K562 (cell line): ENCODE data around the gene TNFAIP3. TPM values are rescaled to one million over a fixed set of nuclear protein-coding genes. Genes with fewer than 3 reads are reported as not detected.

Source experiments
- CEBPB ChIP-seq: fragments of 450-650 bp; IDR thresholded peaks from 2 replicates; pipeline ENCODE4 v1.6.1; 2016; ENCODE audit warnings: missing genetic modification characterization, missing compliant biosample characterization
- DACH1 ChIP-seq: fragments of 450-650 bp; IDR thresholded peaks from 2 replicates; pipeline ENCODE4 v1.6.1; 2018; ENCODE audit not compliant: partially characterized antibody
- ETV1 ChIP-seq: fragments of 450-650 bp; conservative IDR thresholded peaks from 2 replicates; pipeline ENCODE4 v1.6.1; 2016; ENCODE audit warnings: missing genetic modification characterization, control low read depth, low read depth, missing compliant biosample characterization
- HLTF ChIP-seq: fragments of 450-650 bp; IDR thresholded peaks from 2 replicates; pipeline ENCODE4 v1.6.1; 2016
- MCM5 ChIP-seq: fragments of 450-650 bp; IDR thresholded peaks from 2 replicates; pipeline ENCODE4 v1.6.1; 2016; ENCODE audit warnings: low read depth
- NFE2L1 ChIP-seq: fragments of 450-650 bp; IDR thresholded peaks from 2 replicates; pipeline ENCODE4 v1.6.1; 2016; ENCODE audit warnings: missing genetic modification characterization, low read depth, mild to moderate bottlenecking, missing compliant biosample characterization, moderate library complexity, borderline replicate concordance
- PCBP2 ChIP-seq: fragments of 200-400 bp; formaldehyde crosslinking; IDR thresholded peaks from 2 replicates; pipeline ENCODE4 v1.6.1; 2018; ENCODE audit warnings: low read length, low read depth, mild to moderate bottlenecking, moderate library complexity; ENCODE audit not compliant: poor library complexity, severe bottlenecking
- RBM17 ChIP-seq: fragments of 200-400 bp; formaldehyde crosslinking; IDR thresholded peaks from 2 replicates; pipeline ENCODE4 v1.6.1; 2017; ENCODE audit warnings: low read depth, mild to moderate bottlenecking, low read length, borderline replicate concordance
- SMARCA5 ChIP-seq: fragments of 450-650 bp; IDR thresholded peaks from 2 replicates; pipeline ENCODE4 v1.6.1; 2016
- SOX6 ChIP-seq: fragments of 450-650 bp; IDR thresholded peaks from 2 replicates; pipeline ENCODE4 v1.6.1; 2014; ENCODE audit warnings: mild to moderate bottlenecking
- TAL1 ChIP-seq: fragments of 450-650 bp; IDR thresholded peaks from 2 replicates; pipeline ENCODE4 v1.6.1; 2016; ENCODE audit warnings: mild to moderate bottlenecking
- ZBED1 ChIP-seq: IDR thresholded peaks from 2 replicates; pipeline ENCODE4 v1.6.1; 2014
- ZNF174 ChIP-seq: fragments of 250-450 bp; sonication (Bioruptor Pico); IDR thresholded peaks from 2 replicates; pipeline ENCODE4 v1.4.0; 2020; ENCODE audit warnings: mild to moderate bottlenecking
- ZNF354B ChIP-seq: fragments of 250-450 bp; sonication (Bioruptor Pico); IDR thresholded peaks from 2 replicates; pipeline ENCODE4 v1.4.0; 2020
- ZNF707 ChIP-seq: fragments of 250-450 bp; sonication (Bioruptor Pico); conservative IDR thresholded peaks from 2 replicates; pipeline ENCODE4 v1.8.0; 2022; ENCODE audit warnings: inconsistent platforms, mild to moderate bottlenecking, moderate library complexity
- polyA plus RNA-seq, 8 experiments: library from polyadenylated mRNA; depleted of rRNA in 4 of 8; stranded (reverse) in 5 of 8; unstranded in 3 of 8; fragments of >200 nt; fragmentation: Nextera tagmentation in 2 of 8; fragmentation: Illumina TruSeq in 1 of 8; extraction: Ambion mirVana in 2 of 8; extraction: Trizol in 1 of 8; gene quantifications; 2 replicates each; pipeline versions ENCODE4 v1.2.1 to v1.2.3, GENCODE V29; 2011 to 2014; ENCODE audit warnings: inconsistent platforms in 1 of 8, missing spikeins in 1 of 8
- total RNA-seq, 7 experiments: library from RNA; depleted of rRNA in 6 of 7; stranded (reverse); fragments of >200 nt in 6 of 7; fragmentation: Illumina TruSeq in 2 of 7; extraction: Trizol in 2 of 7; gene quantifications; 2 replicates each; pipeline versions ENCODE4 v1.2.1 to v1.2.3, GENCODE V29; 2011 to 2021; ENCODE audit warnings: low replicate concordance in 1 of 7
- TF ChIP-seq, protein P1 (sequence below): sonication (generic); formaldehyde crosslinking; IDR thresholded peaks from 2 replicates; pipeline ENCODE4 v1.8.0; 2022; ENCODE audit warnings: mild to moderate bottlenecking, missing genetic modification reagents
- TF ChIP-seq, protein P2 (sequence below): fragments of 250-450 bp; sonication (Bioruptor Pico); IDR thresholded peaks from 2 replicates; pipeline ENCODE4 v1.5.0; 2021; ENCODE audit warnings: mild to moderate bottlenecking, borderline replicate concordance
- TF ChIP-seq, protein P3 (sequence below): sonication (generic); formaldehyde crosslinking; IDR thresholded peaks from 2 replicates; pipeline ENCODE4 v1.8.0; 2022; ENCODE audit warnings: mild to moderate bottlenecking, missing genetic modification reagents
- TF ChIP-seq, protein P4 (sequence below): fragments of 450-650 bp; IDR thresholded peaks from 2 replicates; pipeline ENCODE4 v1.6.1; 2018; ENCODE audit not compliant: partially characterized antibody

The TNFAIP3 gene
- total and polyA plus RNA-seq, 9 of the 15 experiments (the other 6 are each of a cell fraction or from before 2014, with no cell fraction given) = 0.79 to 17.0 (median 6.4) TPM

DNA sequence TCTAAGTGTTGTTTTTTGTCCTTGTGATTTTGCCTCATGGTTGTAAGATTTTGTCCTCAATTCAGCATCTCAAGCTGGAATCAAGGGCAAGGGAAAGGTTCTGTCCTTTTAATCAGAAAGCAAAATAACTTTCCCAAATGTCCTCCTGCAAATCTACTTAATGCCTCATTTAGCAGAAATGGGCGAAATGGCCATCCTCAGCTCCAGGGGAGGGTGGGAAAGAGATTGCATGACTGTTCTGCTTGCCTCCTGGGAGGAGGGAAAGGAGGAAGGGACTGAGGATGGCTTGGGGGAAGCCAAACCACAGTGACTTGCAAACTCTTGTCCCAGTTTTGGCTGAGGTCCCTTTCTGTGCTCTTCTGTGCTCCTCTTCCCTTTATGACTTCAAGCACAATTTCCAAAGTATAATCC lies 43.4 kb downstream of the TNFAIP3 start (continued):
- TF ChIP-seq ETV1 (tag) = 0 out of 2 replicates have a peak, but pooled peaks have one; percentile 23
- TF ChIP-seq ZNF354B = 0 out of 2 replicates have a peak, but pooled peaks have one; percentile 8
- TF ChIP-seq, protein P1, sequence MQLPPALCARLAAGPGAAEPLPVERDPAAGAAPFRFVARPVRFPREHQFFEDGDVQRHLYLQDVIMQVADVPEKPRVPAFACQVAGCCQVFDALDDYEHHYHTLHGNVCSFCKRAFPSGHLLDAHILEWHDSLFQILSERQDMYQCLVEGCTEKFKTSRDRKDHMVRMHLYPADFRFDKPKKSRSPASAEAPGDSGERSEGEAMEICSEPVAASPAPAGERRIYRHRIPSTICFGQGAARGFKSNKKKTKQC (CRISPR knock-in tag) = no peak
- no peak for TF ChIP-seq SMARCA5
- TF ChIP-seq ZNF174 (CRISPR knock-in tag) = no peak
- no peak for TF ChIP-seq MCM5
- TF ChIP-seq RBM17 = no peak
- TF ChIP-seq NFE2L1 (tag) = peak; percentile 36
- no peak for TF ChIP-seq TAL1
- TF ChIP-seq HLTF = no peak; the same call in 1 of the 2 replicates
- TF ChIP-seq ZNF707 (CRISPR knock-in tag) = no peak
- TF ChIP-seq SOX6 = peak; percentile 78
- TF ChIP-seq, protein P2, sequence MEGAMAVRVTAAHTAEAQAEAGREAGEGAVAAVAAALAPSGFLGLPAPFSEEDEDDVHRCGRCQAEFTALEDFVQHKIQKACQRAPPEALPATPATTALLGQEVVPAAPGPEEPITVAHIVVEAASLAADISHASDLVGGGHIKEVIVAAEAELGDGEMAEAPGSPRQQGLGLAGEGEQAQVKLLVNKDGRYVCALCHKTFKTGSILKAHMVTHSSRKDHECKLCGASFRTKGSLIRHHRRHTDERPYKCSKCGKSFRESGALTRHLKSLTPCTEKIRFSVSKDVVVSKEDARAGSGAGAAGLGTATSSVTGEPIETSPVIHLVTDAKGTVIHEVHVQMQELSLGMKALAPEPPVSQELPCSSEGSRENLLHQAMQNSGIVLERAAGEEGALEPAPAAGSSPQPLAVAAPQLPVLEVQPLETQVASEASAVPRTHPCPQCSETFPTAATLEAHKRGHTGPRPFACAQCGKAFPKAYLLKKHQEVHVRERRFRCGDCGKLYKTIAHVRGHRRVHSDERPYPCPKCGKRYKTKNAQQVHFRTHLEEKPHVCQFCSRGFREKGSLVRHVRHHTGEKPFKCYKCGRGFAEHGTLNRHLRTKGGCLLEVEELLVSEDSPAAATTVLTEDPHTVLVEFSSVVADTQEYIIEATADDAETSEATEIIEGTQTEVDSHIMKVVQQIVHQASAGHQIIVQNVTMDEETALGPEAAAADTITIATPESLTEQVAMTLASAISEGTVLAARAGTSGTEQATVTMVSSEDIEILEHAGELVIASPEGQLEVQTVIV (CRISPR knock-in tag) = no peak
- no peak for TF ChIP-seq PCBP2
- no peak for TF ChIP-seq DACH1
- TF ChIP-seq, protein P3, sequence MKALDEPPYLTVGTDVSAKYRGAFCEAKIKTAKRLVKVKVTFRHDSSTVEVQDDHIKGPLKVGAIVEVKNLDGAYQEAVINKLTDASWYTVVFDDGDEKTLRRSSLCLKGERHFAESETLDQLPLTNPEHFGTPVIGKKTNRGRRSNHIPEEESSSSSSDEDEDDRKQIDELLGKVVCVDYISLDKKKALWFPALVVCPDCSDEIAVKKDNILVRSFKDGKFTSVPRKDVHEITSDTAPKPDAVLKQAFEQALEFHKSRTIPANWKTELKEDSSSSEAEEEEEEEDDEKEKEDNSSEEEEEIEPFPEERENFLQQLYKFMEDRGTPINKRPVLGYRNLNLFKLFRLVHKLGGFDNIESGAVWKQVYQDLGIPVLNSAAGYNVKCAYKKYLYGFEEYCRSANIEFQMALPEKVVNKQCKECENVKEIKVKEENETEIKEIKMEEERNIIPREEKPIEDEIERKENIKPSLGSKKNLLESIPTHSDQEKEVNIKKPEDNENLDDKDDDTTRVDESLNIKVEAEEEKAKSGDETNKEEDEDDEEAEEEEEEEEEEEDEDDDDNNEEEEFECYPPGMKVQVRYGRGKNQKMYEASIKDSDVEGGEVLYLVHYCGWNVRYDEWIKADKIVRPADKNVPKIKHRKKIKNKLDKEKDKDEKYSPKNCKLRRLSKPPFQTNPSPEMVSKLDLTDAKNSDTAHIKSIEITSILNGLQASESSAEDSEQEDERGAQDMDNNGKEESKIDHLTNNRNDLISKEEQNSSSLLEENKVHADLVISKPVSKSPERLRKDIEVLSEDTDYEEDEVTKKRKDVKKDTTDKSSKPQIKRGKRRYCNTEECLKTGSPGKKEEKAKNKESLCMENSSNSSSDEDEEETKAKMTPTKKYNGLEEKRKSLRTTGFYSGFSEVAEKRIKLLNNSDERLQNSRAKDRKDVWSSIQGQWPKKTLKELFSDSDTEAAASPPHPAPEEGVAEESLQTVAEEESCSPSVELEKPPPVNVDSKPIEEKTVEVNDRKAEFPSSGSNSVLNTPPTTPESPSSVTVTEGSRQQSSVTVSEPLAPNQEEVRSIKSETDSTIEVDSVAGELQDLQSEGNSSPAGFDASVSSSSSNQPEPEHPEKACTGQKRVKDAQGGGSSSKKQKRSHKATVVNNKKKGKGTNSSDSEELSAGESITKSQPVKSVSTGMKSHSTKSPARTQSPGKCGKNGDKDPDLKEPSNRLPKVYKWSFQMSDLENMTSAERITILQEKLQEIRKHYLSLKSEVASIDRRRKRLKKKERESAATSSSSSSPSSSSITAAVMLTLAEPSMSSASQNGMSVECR (CRISPR knock-in tag) = no peak
- peak; percentile 59 for TF ChIP-seq CEBPB
- TF ChIP-seq, protein P4, sequence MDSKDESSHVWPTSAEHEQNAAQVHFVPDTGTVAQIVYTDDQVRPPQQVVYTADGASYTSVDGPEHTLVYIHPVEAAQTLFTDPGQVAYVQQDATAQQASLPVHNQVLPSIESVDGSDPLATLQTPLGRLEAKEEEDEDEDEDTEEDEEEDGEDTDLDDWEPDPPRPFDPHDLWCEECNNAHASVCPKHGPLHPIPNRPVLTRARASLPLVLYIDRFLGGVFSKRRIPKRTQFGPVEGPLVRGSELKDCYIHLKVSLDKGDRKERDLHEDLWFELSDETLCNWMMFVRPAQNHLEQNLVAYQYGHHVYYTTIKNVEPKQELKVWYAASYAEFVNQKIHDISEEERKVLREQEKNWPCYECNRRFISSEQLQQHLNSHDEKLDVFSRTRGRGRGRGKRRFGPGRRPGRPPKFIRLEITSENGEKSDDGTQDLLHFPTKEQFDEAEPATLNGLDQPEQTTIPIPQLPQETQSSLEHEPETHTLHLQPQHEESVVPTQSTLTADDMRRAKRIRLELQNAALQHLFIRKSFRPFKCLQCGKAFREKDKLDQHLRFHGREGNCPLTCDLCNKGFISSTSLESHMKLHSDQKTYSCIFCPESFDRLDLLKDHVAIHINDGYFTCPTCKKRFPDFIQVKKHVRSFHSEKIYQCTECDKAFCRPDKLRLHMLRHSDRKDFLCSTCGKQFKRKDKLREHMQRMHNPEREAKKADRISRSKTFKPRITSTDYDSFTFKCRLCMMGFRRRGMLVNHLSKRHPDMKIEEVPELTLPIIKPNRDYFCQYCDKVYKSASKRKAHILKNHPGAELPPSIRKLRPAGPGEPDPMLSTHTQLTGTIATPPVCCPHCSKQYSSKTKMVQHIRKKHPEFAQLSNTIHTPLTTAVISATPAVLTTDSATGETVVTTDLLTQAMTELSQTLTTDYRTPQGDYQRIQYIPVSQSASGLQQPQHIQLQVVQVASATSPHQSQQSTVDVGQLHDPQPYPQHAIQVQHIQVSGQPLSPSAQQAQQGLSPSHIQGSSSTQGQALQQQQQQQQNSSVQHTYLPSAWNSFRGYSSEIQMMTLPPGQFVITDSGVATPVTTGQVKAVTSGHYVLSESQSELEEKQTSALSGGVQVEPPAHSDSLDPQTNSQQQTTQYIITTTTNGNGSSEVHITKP = no peak
- no peak for TF ChIP-seq ZBED1
